Left kidney (tissue), 2 donors: ENCODE data around the gene JMJD1C. TPM values are rescaled to one million over a fixed set of nuclear protein-coding genes. Genes with fewer than 3 reads are reported as not detected.
A peak's percentile ranks its signal among the peaks of the same experiment; 100 is the strongest.
"Not testable (repeated sequence)": the region's sequence is repeated elsewhere in the genome, so short reads cannot be mapped to it uniquely, and the experiment has no call there.

ENCODE experiments used
- DNase-seq: peaks from one replicate; pipeline ENCODE4 v3.0.0-alpha.2; 2013
- polyA plus RNA-seq: library from polyadenylated mRNA; unstranded; fragments of 120-200 nt; gene quantifications from one replicate; pipeline ENCODE4 v1.2.1, GENCODE V29; 2013; ENCODE audit not compliant: insufficient read length

JMJD1C gene
- polyA plus RNA-seq, 1 donor, result 119 TPM

- DNase-seq, result no peak
These were observed 165.0 kb downstream of the JMJD1C start for GRCh38 chr10:63300801-63301200.

GRCh38 chr10:63297941-63298340, 167.8 kb downstream of the JMJD1C start:
- DNase-seq, result no peak

GRCh38 chr10:63294781-63295180, 171.0 kb downstream of the JMJD1C start:
- DNase-seq, result no peak

GRCh38 chr10:63292847-63293246, 172.9 kb downstream of the JMJD1C start:
- DNase-seq, result not testable (repeated sequence)

GRCh38 chr10:63288170-63288569, 177.6 kb downstream of the JMJD1C start:
- DNase-seq, result no peak

- DNase-seq, result no peak
These were observed 179.0 kb downstream of the JMJD1C start for GRCh38 chr10:63286754-63287264.

GRCh38 chr10:63286340-63286739, 179.4 kb downstream of the JMJD1C start:
- DNase-seq, result no peak

GRCh38 chr10:63283901-63284300, 181.9 kb downstream of the JMJD1C start:
- not testable (repeated sequence) for DNase-seq

- no peak for DNase-seq
These were observed 182.7 kb downstream of the JMJD1C start for GRCh38 chr10:63283093-63283492.

GRCh38 chr10:63281967-63282366, 183.8 kb downstream of the JMJD1C start:
- no peak for DNase-seq

GRCh38 chr10:63280386-63280785, 185.4 kb downstream of the JMJD1C start:
- DNase-seq, result no peak

GRCh38 chr10:63275094-63275493, 190.7 kb downstream of the JMJD1C start:
- DNase-seq, result no peak

- DNase-seq, result no peak
These were observed 192.2 kb downstream of the JMJD1C start for GRCh38 chr10:63273577-63273976.

- peak; percentile 92 for DNase-seq
These were observed 196.8 kb downstream of the JMJD1C start for GRCh38 chr10:63268798-63269503.

GRCh38 chr10:63268149-63268797, 197.5 kb downstream of the JMJD1C start:
- peak; percentile 68 for DNase-seq

GRCh38 chr10:63267414-63268148, 198.2 kb downstream of the JMJD1C start:
- peak; percentile 80 for DNase-seq

GRCh38 chr10:63266391-63267316, 199.1 kb downstream of the JMJD1C start:
- DNase-seq, result peak; percentile 35

GRCh38 chr10:63265683-63266235, 200.0 kb downstream of the JMJD1C start:
- DNase-seq, result no peak

GRCh38 chr10:63265222-63265617, 200.6 kb downstream of the JMJD1C start:
- peak; percentile 73 for DNase-seq

GRCh38 chr10:63264617-63265221, 201.1 kb downstream of the JMJD1C start:
- DNase-seq, result no peak
